ENCODE data around the gene GREM1.

GREM1 gene

DNA sequence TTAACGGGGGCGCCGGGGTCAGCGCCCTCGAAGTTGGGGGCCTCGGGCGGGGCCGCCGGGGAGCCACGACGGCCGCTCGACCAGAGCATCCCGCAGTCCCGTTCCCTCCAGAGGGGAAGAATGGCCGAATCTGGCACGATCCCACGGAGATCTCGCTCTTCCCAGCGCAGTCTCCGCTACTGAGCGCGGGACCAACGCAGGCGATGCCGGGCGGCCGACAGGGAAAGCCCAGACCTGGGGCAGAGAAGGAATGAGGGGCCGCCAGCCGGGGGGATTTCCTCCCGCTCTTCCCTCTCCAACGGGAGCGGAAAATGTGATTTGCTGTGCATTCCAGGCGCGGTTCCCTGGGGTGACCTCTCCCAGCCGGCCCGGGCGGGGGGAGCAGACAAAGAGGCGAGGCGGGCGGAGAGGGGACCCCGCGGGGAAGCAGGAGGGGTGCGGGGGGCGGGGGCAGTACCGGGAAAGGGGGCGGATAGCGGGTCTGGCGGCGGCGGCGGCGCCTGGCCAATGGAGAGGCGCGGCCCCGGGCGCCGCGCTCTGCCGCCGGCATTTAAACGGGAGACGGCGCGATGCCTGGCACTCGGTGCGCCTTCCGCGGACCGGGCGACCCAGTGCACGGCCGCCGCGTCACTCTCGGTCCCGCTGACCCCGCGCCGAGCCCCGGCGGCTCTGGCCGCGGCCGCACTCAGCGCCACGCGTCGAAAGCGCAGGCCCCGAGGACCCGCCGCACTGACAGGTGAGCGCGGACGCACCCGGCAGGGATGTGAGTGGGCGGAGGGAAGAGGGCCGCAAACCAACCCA, at the start of gene GREM1:
TSS of gene GREM1 (plus strand) at position 579 of the 801 bp plus-strand sequence. CDS start 12,687 bp downstream, outside the sequence.
- H3K27ac ChIP-seq, result peak within 1 kb of the TSS; percentile 98
- TF ChIP-seq CTCF (conservative IDR thresholded peaks at IDR 0.05), result no peak

DNA sequence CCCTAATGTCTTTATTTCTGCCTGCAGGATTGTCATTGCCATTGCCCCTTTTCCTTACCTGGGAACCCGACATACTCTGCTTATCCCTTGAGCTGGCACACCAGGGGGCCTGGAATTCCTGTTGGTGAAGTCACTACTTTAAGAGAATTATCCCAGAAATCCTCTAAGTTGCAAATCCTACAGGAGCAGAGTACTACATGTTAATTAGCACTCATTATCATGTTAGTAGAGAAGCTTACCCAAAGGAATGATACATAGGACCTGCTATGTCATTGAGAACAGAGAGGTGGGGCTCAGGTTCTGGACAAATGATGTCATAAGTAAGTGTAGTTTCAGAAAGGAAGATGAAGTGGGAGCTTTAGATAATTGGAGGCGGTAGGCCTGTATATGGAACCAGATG, 48.9 kb upstream of the GREM1 start:
- TF ChIP-seq CTCF (conservative IDR thresholded peaks at IDR 0.05), result no peak
- H3K27ac ChIP-seq, result no peak overlapping the region

DNA sequence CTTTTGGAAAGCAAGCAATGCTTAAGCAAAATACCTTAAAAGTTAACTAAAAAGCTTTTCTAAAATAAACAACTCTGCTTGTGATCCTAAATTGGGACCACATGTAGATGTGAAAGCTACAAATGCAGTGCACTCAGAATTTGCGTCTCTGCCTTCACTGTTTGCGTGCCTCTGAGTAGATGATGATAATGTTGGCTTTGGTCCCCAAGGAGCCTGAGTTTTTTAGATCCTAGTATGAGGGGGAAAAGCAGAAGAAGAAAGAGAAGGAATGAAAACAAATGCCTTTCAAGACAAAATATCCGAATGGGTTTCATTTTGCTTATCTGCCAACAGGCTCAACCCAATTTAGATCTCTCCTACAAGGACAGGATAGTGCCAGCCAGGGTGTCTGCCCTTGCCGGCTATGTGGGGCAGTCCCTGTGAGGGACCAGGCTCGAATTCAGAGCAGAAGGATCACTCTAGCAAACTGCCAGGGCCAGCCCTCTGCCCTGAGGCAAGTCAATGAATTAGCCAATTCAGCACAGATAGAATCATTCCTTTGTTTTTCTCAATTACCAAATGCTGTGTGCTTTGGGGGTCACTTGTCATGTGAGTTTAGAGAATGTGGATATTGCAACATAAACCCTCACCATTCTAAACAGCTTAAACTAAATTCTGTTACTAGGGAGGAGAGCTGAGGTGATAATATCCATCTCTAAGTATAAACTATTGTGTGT, 47.8 kb upstream of the GREM1 start:
- H3K27ac ChIP-seq, result no peak overlapping the region
- TF ChIP-seq CTCF (conservative IDR thresholded peaks at IDR 0.05), result no peak

GRCh38 chr15:32670623-32671022, 47.2 kb upstream of the GREM1 start:
- H3K27ac ChIP-seq, result no peak overlapping the region
- no peak for TF ChIP-seq CTCF (conservative IDR thresholded peaks at IDR 0.05)

DNA sequence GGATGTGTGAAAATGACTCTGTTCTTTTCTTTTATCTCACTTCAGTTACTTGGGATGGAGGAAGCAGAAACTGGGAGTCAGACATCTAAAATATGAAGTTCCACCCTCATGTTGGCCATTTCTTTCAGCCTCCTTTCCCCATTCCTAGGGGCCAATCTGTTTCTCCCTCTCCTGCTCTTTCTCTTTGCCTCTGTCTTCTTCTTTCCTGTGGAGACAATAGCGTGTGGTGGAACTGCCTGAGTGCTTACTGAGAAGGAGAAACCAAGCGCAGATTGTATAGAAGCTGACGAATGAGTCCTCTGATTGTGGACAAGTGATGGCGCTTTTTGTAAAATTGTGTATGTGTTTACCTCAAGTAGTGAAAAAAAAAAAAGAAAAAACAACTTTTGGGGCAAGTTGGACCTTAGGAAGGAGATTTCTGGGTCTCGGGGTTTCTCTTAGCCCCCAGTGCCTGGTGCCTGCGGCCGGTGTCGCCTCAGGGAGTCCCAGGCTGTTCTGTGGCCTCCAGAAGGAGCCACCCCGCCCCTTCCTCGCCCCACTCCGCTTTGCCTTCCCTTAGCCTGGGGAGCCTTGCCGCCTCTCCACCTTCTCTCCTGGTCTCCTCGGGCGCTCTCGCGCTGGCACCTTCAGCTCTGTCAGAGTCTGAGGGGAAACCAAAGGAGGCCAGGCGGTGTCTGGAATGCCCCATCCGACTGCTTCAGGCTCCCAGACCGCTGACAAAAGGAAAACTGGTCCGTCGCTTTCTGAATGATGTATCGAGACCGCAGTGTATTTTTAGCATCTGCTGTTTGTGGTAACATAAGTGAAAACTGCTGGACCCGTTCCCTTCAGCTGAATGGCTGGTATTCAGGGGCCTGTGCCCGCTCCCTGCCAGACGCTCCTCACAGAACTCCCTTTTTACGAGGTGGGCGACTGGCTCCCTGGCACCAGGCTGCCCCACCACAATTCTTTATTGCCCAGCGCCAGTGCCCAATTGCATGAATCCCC, 46.2 kb upstream of the GREM1 start:
- no peak for TF ChIP-seq CTCF (conservative IDR thresholded peaks at IDR 0.05)
- H3K27ac ChIP-seq, result no peak overlapping the region

DNA sequence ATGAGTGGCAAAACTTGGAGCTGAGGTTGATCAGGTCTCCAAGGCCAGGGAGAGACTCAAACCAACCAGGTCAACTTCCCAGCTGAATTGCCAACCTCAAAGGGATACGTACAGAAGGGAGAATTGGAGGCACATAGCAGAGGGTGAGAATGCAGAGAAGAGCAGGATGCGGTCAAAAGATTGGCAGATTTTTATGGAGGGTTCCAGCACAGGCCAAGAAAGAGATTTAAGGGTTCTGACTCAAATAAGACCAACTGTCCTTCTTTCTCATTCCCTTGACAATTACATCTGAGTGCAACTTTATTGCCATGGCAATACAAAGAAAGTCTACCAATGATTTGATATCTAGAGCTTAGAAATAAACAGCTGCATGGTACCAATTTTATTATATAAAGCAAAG, 43.1 kb upstream of the GREM1 start:
- TF ChIP-seq CTCF (conservative IDR thresholded peaks at IDR 0.05), result no peak
- H3K27ac ChIP-seq, result no peak overlapping the region
